Heart left ventricle (tissue), 16 donors: Measurements from ENCODE around the gene SGCE. TPM values are rescaled to one million over a fixed set of nuclear protein-coding genes. Genes with fewer than 3 reads are reported as not detected.

Source experiments
- ATAC-seq, 4 donors: fragments of 200-7000 bp; cut with Tn5 transposase; one replicate each; pipeline ENCODE4 v1.9.1; 2020 to 2022; ENCODE audit warnings: moderate library complexity in 4 of 4, mild to moderate bottlenecking in 3 of 4, moderate number of reproducible peaks in 1 of 4
- DNase-seq, 5 donors: peaks; one replicate each; pipeline ENCODE4 v3.0.0-alpha.2; 2020
- H3K27ac ChIP-seq, 12 donors: fragments of 200-600 bp; sonication (generic) in 4 of 12; one replicate each; pipeline versions ENCODE4 v1.5.0 to v1.8.0; 2016 to 2022; ENCODE audit warnings: mild to moderate bottlenecking in 2 of 12
- H3K27me3 ChIP-seq, 9 donors: fragments of 200-600 bp; sonication (generic) in 2 of 9; one replicate each; pipeline versions ENCODE4 v1.5.1 to v1.8.0; 2016 to 2022; ENCODE audit warnings: mild to moderate bottlenecking in 3 of 9
- H3K36me3 ChIP-seq, 9 donors: fragments of 200-600 bp; sonication (generic) in 2 of 9; one replicate each; pipeline versions ENCODE4 v1.5.0 to v1.8.0; 2018 to 2022; ENCODE audit warnings: mild to moderate bottlenecking in 2 of 9
- H3K4me1 ChIP-seq, 12 donors: fragments of 200-600 bp; sonication (generic) in 4 of 12; one replicate each; pipeline versions ENCODE4 v1.5.0 to v1.8.0; 2016 to 2022; ENCODE audit warnings: mild to moderate bottlenecking in 3 of 12
- H3K4me3 ChIP-seq, 12 donors: fragments of 200-600 bp; sonication (generic) in 4 of 12; one replicate each; pipeline versions ENCODE4 v1.5.0 to v1.8.0; 2017 to 2022; ENCODE audit warnings: mild to moderate bottlenecking in 9 of 12, moderate library complexity in 4 of 12
- H3K9me3 ChIP-seq, 12 donors: fragments of 200-600 bp; sonication (generic) in 4 of 12; one replicate each; pipeline versions ENCODE4 v1.5.0 to v1.8.0; 2016 to 2022; ENCODE audit warnings: mild to moderate bottlenecking in 1 of 12
- CTCF ChIP-seq, 12 donors: fragments of 200-600 bp; sonication (generic) in 4 of 12; IDR thresholded peaks; one replicate each; pipeline versions ENCODE4 v1.5.0 to v1.8.0; 2018 to 2022; ENCODE audit warnings: antibody characterized with exemption in 12 of 12, mild to moderate bottlenecking in 5 of 12
- POLR2A ChIP-seq, 2 donors: fragments of 450-650 bp; IDR thresholded peaks; one replicate each; pipeline ENCODE4 v1.6.1; 2017; ENCODE audit warnings: antibody characterized with exemption in 2 of 2, mild to moderate bottlenecking in 2 of 2, moderate library complexity in 2 of 2
- WGBS, 4 donors: extraction: QIAGEN DNeasy Blood & Tissue Kit in 2 of 4; methylation state at CpG; one replicate each; pipeline versions ENCODE4 v1.1.5 to v1.1.7; 2013 to 2018; 5-methylcytosine and 5-hydroxymethylcytosine counted together
- intact Hi-C, 10 donors: fragments of 100-400 bp; cut with DNase I; formaldehyde crosslinking; loops; one replicate each; pipeline versions ENCODE4 v1.11.1 to v1.14.2; 2022
- polyA plus RNA-seq, 2 donors: library from polyadenylated mRNA; stranded (reverse); fragments of 200-250 nt; gene quantifications; one replicate each; pipeline ENCODE4 v1.2.3, GENCODE V29; 2013
- total RNA-seq, 9 donors: library from RNA; depleted of rRNA in 2 of 9; stranded (reverse); fragments of >200 nt in 2 of 9; fragmentation: NEBNext Ultra II Directional in 3 of 9; extraction: Animal tissue kit (Norgen Biotek cat#: 25700) in 3 of 9; gene quantifications; one replicate each; pipeline versions ENCODE4 v1.1.0 to v1.2.4, GENCODE V29; 2016 to 2023
- donor health status: ischemic (EF 13 %, LVEDD 7.1; RV severe dilation, severe dysfunction).
- donor health status: healthy with polysubstance abuse.
- donor health status: DM: no; HTN: yes; CAD: no.
- donor health status: DM: no; HTN: no; CAD: no.
- donor health status: ischemic (EF 25% LVEDD 6.9; RV normal size, moderate dysfunction).
- donor health status: ischemic (EF 25% LVEDD 5.7; RV mildly dilated, moderate dysfunction).
- donor health status: healthy.
- donor health status: DM: yes; HTN: yes; CAD: no.
- donor health status: ischemic (EF 35%, LVEDD 5.7; RV mildly dilated, moderate dysfunction).
- donor health status: nonischemic (EF 11% LVEDD 7.7; RV severe dilation, severe dysfunction).
- donor health status: DM: yes; HTN: yes; CAD: no.
- donor health status: PGD.
- donor health status: ischemic (EF 29% LVEDD 5.4; RV normal size, mild dysfunction).
- donor health status: nonischemic (EF 23%, LVEDD 6.1; RV moderate dilation, normal function).

The SGCE gene
- total and polyA plus RNA-seq, 11 donors = 10.0 to 40.2 (median 26.4) TPM

- Histone ChIP-seq H3K4me1 (no peaks in the 10 kb centered on the region), H3K27me3 (no peaks in the 10 kb centered on the region), H3K27ac (no peak overlapping the region), H3K4me3 (no peak overlapping the region), H3K9me3 (no peaks in the 10 kb centered on the region), H3K36me3 (peaks cover 0 to 29% (median 4%) of the 10 kb centered on the region in 9 donors)
- WGBS, 4 donors = 65 to 70% (median 66%) methylated on average over 4 of the region's 4 CpGs
- no peak for TF ChIP-seq CTCF (IDR thresholded peaks at IDR 0.05)
- no peak for TF ChIP-seq POLR2A (IDR thresholded peaks at IDR 0.05)
- DNase-seq (no peak), ATAC-seq (no peak)
- intact Hi-C loops = no loop called here
Measured at GRCh38 chr7:94590526-94591162, 65.3 kb downstream of the SGCE start.

GRCh38 chr7:94588075-94588474 lies 67.9 kb downstream of the SGCE start:
- ATAC-seq (no peak), DNase-seq (no peak)
- H3K27ac ChIP-seq = no peak overlapping the region
- peaks cover 0 to 10% (median 0%) of the 10 kb centered on the region in 12 donors for H3K4me1 ChIP-seq
- peaks cover 0 to 29% (median 4%) of the 10 kb centered on the region in 9 donors for H3K36me3 ChIP-seq
- H3K27me3 ChIP-seq = no peaks in the 10 kb centered on the region
- H3K9me3 ChIP-seq = no peaks in the 10 kb centered on the region
- no peak overlapping the region for H3K4me3 ChIP-seq
- intact Hi-C loops = no loop called here
- no peak for TF ChIP-seq CTCF (IDR thresholded peaks at IDR 0.05)
- no peak for TF ChIP-seq POLR2A (IDR thresholded peaks at IDR 0.05)
- 94 to 98% (median 96%) methylated on average over 2 of the region's 2 CpGs for WGBS, 4 donors

- DNase-seq (peak in 1 of 5 donors; percentile 12), ATAC-seq (peak; percentile 68 to 81 (median 72))
- intact Hi-C loops = no loop called here
- Histone ChIP-seq H3K4me1 (peaks cover 0 to 10% (median 0%) of the 10 kb centered on the region in 12 donors), H3K27ac (no peak overlapping the region), H3K36me3 (peaks cover 0 to 14% (median under 1%) of the 10 kb centered on the region in 9 donors), H3K27me3 (no peaks in the 10 kb centered on the region), H3K4me3 (no peak overlapping the region), H3K9me3 (peaks cover 0 to 4% (median 0%) of the 10 kb centered on the region in 12 donors)
- 58 to 71% (median 63%) methylated on average over 1 of the region's 1 CpG for WGBS, 4 donors
- TF ChIP-seq CTCF (IDR thresholded peaks at IDR 0.05) = no peak
- no peak for TF ChIP-seq POLR2A (IDR thresholded peaks at IDR 0.05)
Measured at GRCh38 chr7:94584113-94584512, 71.8 kb downstream of the SGCE start.

GRCh38 chr7:94580601-94581000 lies 75.3 kb downstream of the SGCE start:
- no peak overlapping the region for H3K27ac ChIP-seq
- H3K36me3 ChIP-seq = peaks cover 0 to 21% (median 0%) of the 10 kb centered on the region in 9 donors
- peaks cover 0 to 10% (median 0%) of the 10 kb centered on the region in 12 donors for H3K4me1 ChIP-seq
- TF ChIP-seq POLR2A (IDR thresholded peaks at IDR 0.05) (no peak), CTCF (IDR thresholded peaks at IDR 0.05) (no peak)
- intact Hi-C loops = no loop called here
- 90 to 98% (median 92%) methylated on average over 1 of the region's 1 CpG for WGBS, 4 donors
- no peaks in the 10 kb centered on the region for H3K27me3 ChIP-seq
- ATAC-seq = no peak
- H3K9me3 ChIP-seq = peaks cover 0 to 10% (median 5%) of the 10 kb centered on the region in 12 donors
- H3K4me3 ChIP-seq = no peak overlapping the region
- no peak for DNase-seq
